ENCODE results near the gene CPNE1. TPM values are rescaled to one million over a fixed set of nuclear protein-coding genes. Genes with fewer than 3 reads are reported as not detected.

Gene CPNE1
- total RNA-seq, 1 experiment from 2014 or later, result 333 TPM

DNA sequence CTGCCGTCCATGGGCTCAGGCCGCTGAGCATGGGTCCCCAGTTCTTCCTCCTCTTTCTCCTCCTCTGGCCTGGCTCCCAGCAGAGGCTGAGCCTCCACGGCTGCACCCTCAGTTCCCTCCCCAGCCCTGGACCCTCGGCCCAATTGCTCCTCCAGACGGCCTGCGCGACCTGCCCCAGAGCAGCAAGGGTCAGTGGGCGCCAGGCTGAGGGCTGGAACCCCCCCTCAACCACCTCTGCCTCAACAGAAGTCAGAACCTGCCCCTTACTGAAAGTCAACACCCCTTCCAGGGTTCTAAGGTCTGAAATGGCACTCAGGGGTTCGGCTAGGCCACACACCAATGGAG lies 65.0 kb downstream of the CPNE1 start:
- RAD21 ChIA-PET (ENCODE audit: low non-redundant PET in 1 of 2, low total read pairs in 2 of 2, uncharacterized antibody in 2 of 2, unreplicated experiment in 2 of 2), result no interaction called here
- ATAC-seq, result no peak

More for the DNA sequence above, 65.0 kb downstream of the CPNE1 start:
- Histone ChIP-seq H3K9ac (ENCODE audit: low read length) (no peak overlapping the region), H3K27ac (ENCODE audit: low read depth, low read length) (no peak overlapping the region), H3K9me2 (ENCODE audit: insufficient read depth) (no peaks in the 10 kb centered on the region), H3K4me1 (ENCODE audit: control insufficient read depth in 1 of 2, insufficient read depth in 2 of 2, low read length in 2 of 2) (peaks cover 0 to 8% of the 10 kb centered on the region in 2 experiments; a peak in 1 of 4 replicates), H3K79me2 (ENCODE audit: insufficient read depth, low read length) (no peaks in the 10 kb centered on the region), H3K27me3 (ENCODE audit: insufficient read depth, low read length) (no peaks in the 10 kb centered on the region), H4K20me1 (ENCODE audit: insufficient read depth) (no peaks in the 10 kb centered on the region), H2AFZ (ENCODE audit: low read depth, low read length, poor library complexity, severe bottlenecking) (no peak overlapping the region), H3K4me3 (replicated peaks in 1 of 2; ENCODE audit: low read depth in 1 of 2, low read length in 2 of 2) (no peak overlapping the region), H3K36me3 (ENCODE audit: control insufficient read depth in 1 of 2, insufficient read depth in 2 of 2, low read length in 2 of 2) (no peaks in the 10 kb centered on the region), H3K4me2 (ENCODE audit: low read length) (no peak overlapping the region), H3K9me3 (ENCODE audit: control insufficient read depth in 1 of 2, insufficient read depth in 1 of 2, low read depth in 1 of 2, low read length in 2 of 2) (no peaks in the 10 kb centered on the region)
- BruUV-seq (replicated peaks), result no TSS peak
- DNase-seq (ENCODE audit: low read depth, low spot score), result no peak
- TF ChIP-seq YY1 (IDR thresholded peaks at IDR 0.05; ENCODE audit: extremely low read depth, insufficient replicate concordance, low read depth, low read length) (no peak), CEBPB (IDR thresholded peaks at IDR 0.05; ENCODE audit: low read depth) (no peak), REST (IDR thresholded peaks at IDR 0.05; ENCODE audit: low read depth) (no peak), MAX (IDR thresholded peaks at IDR 0.05) (no peak), ZBTB33 (IDR thresholded peaks at IDR 0.05; ENCODE audit: extremely low read depth, insufficient replicate concordance, low read length) (no peak), EZH2 (IDR thresholded peaks at IDR 0.05) (no peak), EGR1 (IDR thresholded peaks at IDR 0.05; ENCODE audit: low read depth) (no peak), POLR2A (IDR thresholded peaks at IDR 0.05; ENCODE audit: borderline replicate concordance, extremely low read depth, insufficient read depth, insufficient read length) (no peak), RAD21 (IDR thresholded peaks at IDR 0.05; ENCODE audit: low read depth) (no peak), ZFX (IDR thresholded peaks at IDR 0.05) (no peak)
- POLR2A ChIA-PET, result no interaction called here
- CTCF ChIA-PET, result no interaction called here
- intact Hi-C loops (cut with micrococcal nuclease), result no loop called here

All from HCT116 (cell line).